Type B pancreatic cell (in vitro differentiated cells): ENCODE data around the gene ATP9A. TPM values are rescaled to one million over a fixed set of nuclear protein-coding genes. Genes with fewer than 3 reads are reported as not detected.
"Not testable (repeated sequence)": the region's sequence is repeated elsewhere in the genome, so short reads cannot be mapped to it uniquely, and the experiment has no call there.

Experiments
- DNase-seq: peaks from one replicate; pipeline ENCODE4 v3.0.0; 2021; ENCODE audit warnings: mixed read lengths; ENCODE audit not compliant: unreplicated experiment; ENCODE audit errors: extremely low spot score
- H3K27ac Mint-ChIP-seq: 2 replicates; pipeline ENCODE4 v1.8.0; 2021; ENCODE audit warnings: mild to moderate bottlenecking, mixed read lengths
- H3K27me3 Mint-ChIP-seq: 2 replicates; pipeline ENCODE4 v1.8.0; 2021; ENCODE audit warnings: mixed read lengths
- H3K36me3 Mint-ChIP-seq: 2 replicates; pipeline ENCODE4 v1.8.0; 2021; ENCODE audit warnings: mixed read lengths
- H3K4me1 Mint-ChIP-seq: one replicate; pipeline ENCODE4 v1.8.0; 2021; ENCODE audit warnings: mixed read lengths; ENCODE audit not compliant: unreplicated experiment
- H3K4me3 Mint-ChIP-seq: 2 replicates; pipeline ENCODE4 v1.8.0; 2021; ENCODE audit warnings: mild to moderate bottlenecking, mixed read lengths
- H3K9me3 Mint-ChIP-seq: 2 replicates; pipeline ENCODE4 v1.8.0; 2021; ENCODE audit warnings: mixed read lengths
- total RNA-seq: library from RNA; stranded (reverse); gene quantifications from 2 replicates; pipeline ENCODE4 v1.2.1, GENCODE V29; 2021; ENCODE audit warnings: low replicate concordance
- TF ChIP-seq, protein P1 (sequence below): fragments of 200-600 bp; sonication (generic); conservative IDR thresholded peaks from 2 replicates; pipeline ENCODE4 v1.5.0; 2021; ENCODE audit warnings: antibody characterized with exemption, mild to moderate bottlenecking

ATP9A gene
- total RNA-seq, 1 donor from 2014 or later: 55.8 TPM

DNA sequence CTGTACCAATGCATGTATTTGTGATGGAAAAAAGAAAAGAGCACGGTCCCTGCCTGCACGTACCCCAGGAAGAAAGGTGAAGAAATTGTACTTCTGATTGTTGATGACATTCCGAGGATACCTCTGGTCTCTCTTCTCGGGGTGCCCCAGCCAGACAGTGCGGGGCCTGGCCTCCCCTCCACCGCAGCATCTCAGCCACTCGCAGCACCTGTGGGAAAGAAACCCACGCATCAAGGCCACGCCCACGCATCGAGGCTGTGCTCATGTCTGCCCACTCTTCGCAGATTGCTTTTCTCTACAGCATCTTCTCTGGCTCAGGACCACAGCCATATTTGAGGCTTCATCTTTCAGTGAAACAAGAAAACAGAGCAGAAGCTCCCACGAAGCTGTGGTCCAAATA lies 38.4 kb downstream of the ATP9A start:
- Mint-ChIP-seq H3K27ac (no peak overlapping the region), H3K27me3 (no peaks in the 10 kb centered on the region), H3K36me3 (peaks cover 6% of the 10 kb centered on the region), H3K4me3 (no peak overlapping the region), H3K9me3 (no peaks in the 10 kb centered on the region), H3K4me1 (peaks cover 15% of the 10 kb centered on the region)
- TF ChIP-seq, protein P1, sequence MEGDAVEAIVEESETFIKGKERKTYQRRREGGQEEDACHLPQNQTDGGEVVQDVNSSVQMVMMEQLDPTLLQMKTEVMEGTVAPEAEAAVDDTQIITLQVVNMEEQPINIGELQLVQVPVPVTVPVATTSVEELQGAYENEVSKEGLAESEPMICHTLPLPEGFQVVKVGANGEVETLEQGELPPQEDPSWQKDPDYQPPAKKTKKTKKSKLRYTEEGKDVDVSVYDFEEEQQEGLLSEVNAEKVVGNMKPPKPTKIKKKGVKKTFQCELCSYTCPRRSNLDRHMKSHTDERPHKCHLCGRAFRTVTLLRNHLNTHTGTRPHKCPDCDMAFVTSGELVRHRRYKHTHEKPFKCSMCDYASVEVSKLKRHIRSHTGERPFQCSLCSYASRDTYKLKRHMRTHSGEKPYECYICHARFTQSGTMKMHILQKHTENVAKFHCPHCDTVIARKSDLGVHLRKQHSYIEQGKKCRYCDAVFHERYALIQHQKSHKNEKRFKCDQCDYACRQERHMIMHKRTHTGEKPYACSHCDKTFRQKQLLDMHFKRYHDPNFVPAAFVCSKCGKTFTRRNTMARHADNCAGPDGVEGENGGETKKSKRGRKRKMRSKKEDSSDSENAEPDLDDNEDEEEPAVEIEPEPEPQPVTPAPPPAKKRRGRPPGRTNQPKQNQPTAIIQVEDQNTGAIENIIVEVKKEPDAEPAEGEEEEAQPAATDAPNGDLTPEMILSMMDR: no peak
- no peak for DNase-seq

GRCh38 chr20:51728737-51729136 lies 39.5 kb downstream of the ATP9A start:
- Mint-ChIP-seq H3K4me1 (peaks cover 15% of the 10 kb centered on the region), H3K4me3 (no peak overlapping the region)
- TF ChIP-seq, protein P1: no peak

DNA sequence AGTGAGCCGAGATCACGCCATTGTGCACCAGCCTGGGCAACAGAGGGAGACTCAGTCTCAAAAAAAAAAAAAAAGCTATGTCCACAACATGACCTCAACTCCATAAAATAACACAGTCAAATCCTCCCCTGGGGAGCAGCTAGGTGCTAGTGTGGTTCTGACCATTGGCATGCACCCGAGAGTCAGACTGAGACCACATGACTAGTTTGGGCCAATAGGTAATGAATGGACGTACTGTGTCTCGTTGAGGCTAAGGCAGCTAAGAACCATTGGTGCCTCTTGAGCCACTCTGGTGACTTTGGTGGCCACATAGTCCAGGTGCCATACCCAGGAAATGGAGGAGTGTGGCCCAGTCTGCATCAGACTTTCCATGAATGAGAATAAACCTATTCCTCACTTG lies 40.3 kb downstream of the ATP9A start:
- Mint-ChIP-seq H3K9me3 (no peaks in the 10 kb centered on the region), H3K27me3 (no peaks in the 10 kb centered on the region), H3K4me1 (peaks cover 15% of the 10 kb centered on the region), H3K4me3 (no peak overlapping the region), H3K36me3 (peaks cover 15% of the 10 kb centered on the region), H3K27ac (no peak overlapping the region)
- DNase-seq: no peak
- TF ChIP-seq, protein P1: no peak

More at GRCh38 chr20:51728737-51729136, 39.5 kb downstream of the ATP9A start:
- peaks cover 12% of the 10 kb centered on the region for H3K36me3 Mint-ChIP-seq
- no peak for DNase-seq
- no peaks in the 10 kb centered on the region for H3K9me3 Mint-ChIP-seq
- H3K27me3 Mint-ChIP-seq: no peaks in the 10 kb centered on the region
- no peak overlapping the region for H3K27ac Mint-ChIP-seq

DNA sequence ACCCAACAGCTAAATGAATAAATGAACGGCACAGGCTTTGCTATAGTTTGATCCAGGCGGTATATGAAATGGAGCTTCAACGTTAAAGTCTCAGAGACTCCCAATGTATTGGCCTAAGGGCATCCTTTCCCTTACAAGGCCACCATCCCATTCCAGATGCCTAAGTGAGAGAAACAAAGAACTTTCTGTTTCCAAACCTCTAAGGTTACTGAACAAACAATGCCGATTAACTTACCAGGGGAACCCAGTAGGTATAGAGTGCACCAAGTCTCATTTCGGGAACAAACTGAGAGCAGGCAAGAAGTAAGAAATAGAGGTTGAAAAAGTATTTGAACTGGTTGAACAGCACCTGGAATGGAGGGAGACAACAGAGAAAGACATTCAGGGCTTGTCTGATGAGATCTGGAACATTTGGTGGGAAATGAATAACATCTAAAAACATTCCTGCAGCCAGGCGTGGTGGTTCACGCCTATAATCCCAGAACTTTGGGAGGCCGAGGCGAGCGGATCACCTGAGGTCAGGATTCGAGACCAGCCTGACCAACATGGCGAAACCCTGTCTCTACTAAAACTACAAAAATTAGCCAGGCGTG lies 42.5 kb downstream of the ATP9A start:
- Mint-ChIP-seq H3K36me3 (peaks cover 26% of the 10 kb centered on the region), H3K9me3 (no peaks in the 10 kb centered on the region), H3K27ac (peak overlapping the region; percentile 3), H3K27me3 (no peaks in the 10 kb centered on the region), H3K4me3 (no peak overlapping the region), H3K4me1 (peaks cover 6% of the 10 kb centered on the region)
- TF ChIP-seq, protein P1: no peak
- no peak for DNase-seq

GRCh38 chr20:51723026-51723425 lies 45.2 kb downstream of the ATP9A start:
- not testable (repeated sequence) for H3K9me3 Mint-ChIP-seq, H3K27me3 Mint-ChIP-seq, H3K27ac Mint-ChIP-seq, H3K4me3 Mint-ChIP-seq, H3K4me1 Mint-ChIP-seq, DNase-seq
- peaks cover 25% of the 10 kb centered on the region for H3K36me3 Mint-ChIP-seq

- peaks cover 23% of the 10 kb centered on the region for H3K36me3 Mint-ChIP-seq
- H3K27me3 Mint-ChIP-seq, H3K9me3 Mint-ChIP-seq, H3K4me1 Mint-ChIP-seq, H3K27ac Mint-ChIP-seq, DNase-seq, H3K4me3 Mint-ChIP-seq: not testable (repeated sequence)
These were observed 45.9 kb downstream of the ATP9A start for GRCh38 chr20:51722246-51722645.

GRCh38 chr20:51720854-51721253 lies 47.3 kb downstream of the ATP9A start:
- Mint-ChIP-seq H3K4me1 (peaks cover 9% of the 10 kb centered on the region), H3K4me3 (no peak overlapping the region), H3K27ac (no peak overlapping the region), H3K9me3 (no peaks in the 10 kb centered on the region), H3K36me3 (peaks cover 23% of the 10 kb centered on the region), H3K27me3 (no peaks in the 10 kb centered on the region)
- no peak for DNase-seq
- TF ChIP-seq, protein P1: no peak
